ENCODE data around the gene CCDC12. TPM values are rescaled to one million over a fixed set of nuclear protein-coding genes. Genes with fewer than 3 reads are reported as not detected.

CCDC12 gene
- total and polyA plus RNA-seq, 2 of the 13 experiments (the other 11 are each of a cell fraction or from before 2014, with no cell fraction given), result 30.1 to 49.5 TPM

DNA sequence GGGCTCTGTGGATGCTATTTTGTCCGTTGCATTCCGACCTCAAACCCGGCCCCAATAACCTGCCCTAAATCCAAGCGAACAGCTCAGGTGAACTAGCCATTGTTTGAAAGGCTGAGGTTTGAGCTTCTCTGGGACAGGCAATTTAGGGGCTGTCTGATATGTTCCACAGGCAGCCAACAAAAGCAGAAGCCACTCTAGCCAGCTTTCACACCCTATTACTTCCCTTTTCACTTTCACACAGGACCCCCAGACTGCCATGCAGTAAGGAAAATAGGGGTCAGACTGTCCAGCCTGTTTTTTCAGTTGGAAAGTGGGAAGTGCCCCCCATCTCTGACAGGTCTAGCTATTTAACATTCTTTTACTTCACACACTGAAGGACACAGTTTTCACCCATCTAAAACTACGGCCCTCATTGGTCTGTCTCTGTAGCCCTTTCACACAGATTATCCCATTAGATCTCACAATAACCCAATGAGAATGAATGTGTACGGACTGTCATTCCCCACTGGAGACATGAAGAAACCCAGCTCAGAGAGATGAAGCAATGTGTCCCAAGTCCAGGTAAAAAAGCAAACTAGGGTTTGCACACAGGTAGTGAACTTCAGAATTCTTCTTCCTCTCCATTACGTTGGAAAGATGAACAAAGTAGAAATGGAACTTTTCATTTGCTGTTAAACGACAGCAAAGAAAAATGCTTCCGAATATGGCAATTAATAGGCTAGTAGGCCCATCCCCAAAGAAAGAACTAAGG lies 1.9 kb downstream of the CCDC12 start (continued):
- TF ChIP-seq, protein P1, sequence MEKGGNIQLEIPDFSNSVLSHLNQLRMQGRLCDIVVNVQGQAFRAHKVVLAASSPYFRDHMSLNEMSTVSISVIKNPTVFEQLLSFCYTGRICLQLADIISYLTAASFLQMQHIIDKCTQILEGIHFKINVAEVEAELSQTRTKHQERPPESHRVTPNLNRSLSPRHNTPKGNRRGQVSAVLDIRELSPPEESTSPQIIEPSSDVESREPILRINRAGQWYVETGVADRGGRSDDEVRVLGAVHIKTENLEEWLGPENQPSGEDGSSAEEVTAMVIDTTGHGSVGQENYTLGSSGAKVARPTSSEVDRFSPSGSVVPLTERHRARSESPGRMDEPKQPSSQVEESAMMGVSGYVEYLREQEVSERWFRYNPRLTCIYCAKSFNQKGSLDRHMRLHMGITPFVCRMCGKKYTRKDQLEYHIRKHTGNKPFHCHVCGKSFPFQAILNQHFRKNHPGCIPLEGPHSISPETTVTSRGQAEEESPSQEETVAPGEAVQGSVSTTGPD (CRISPR knock-in tag; IDR thresholded peaks at IDR 0.05), result no peak
- TF ChIP-seq, protein P2, sequence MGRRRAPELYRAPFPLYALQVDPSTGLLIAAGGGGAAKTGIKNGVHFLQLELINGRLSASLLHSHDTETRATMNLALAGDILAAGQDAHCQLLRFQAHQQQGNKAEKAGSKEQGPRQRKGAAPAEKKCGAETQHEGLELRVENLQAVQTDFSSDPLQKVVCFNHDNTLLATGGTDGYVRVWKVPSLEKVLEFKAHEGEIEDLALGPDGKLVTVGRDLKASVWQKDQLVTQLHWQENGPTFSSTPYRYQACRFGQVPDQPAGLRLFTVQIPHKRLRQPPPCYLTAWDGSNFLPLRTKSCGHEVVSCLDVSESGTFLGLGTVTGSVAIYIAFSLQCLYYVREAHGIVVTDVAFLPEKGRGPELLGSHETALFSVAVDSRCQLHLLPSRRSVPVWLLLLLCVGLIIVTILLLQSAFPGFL (CRISPR knock-in tag; IDR thresholded peaks at IDR 0.05), result no peak
- TF ChIP-seq MED1 (CRISPR knock-in tag; IDR thresholded peaks at IDR 0.05) (peak; percentile 38; the same call in 1 of the 2 replicates), ZNF589 (CRISPR knock-in tag; conservative IDR thresholded peaks at IDR 0.05) (no peak), ZMYM2 (CRISPR knock-in tag; IDR thresholded peaks at IDR 0.05) (no peak), HNF4G (IDR thresholded peaks at IDR 0.05; ENCODE audit: borderline replicate concordance, low read depth, low read length) (peak; percentile 71; the same call in 1 of the 2 replicates), HNF4G (CRISPR knock-in tag; IDR thresholded peaks at IDR 0.05; ENCODE audit: borderline replicate concordance, low read depth) (no peak), HIVEP1 (CRISPR knock-in tag; IDR thresholded peaks at IDR 0.05) (no peak), ARNT2 (CRISPR knock-in tag; IDR thresholded peaks at IDR 0.05; ENCODE audit: low read depth) (no peak), ZNF235 (CRISPR knock-in tag; IDR thresholded peaks at IDR 0.05; ENCODE audit: borderline replicate concordance) (no peak), ISL2 (CRISPR knock-in tag; IDR thresholded peaks at IDR 0.05) (no peak), SAP130 (CRISPR knock-in tag; IDR thresholded peaks at IDR 0.05; ENCODE audit: low read depth) (peak; percentile 69), ZNF629 (CRISPR knock-in tag; conservative IDR thresholded peaks at IDR 0.05) (peak; percentile 59), AGO2 (optimal IDR thresholded peaks at IDR 0.05; ENCODE audit: low read depth, low read length) (no peak), PRPF4 (IDR thresholded peaks at IDR 0.05; ENCODE audit: low read depth, low read length, poor library complexity, severe bottlenecking) (no peak), SOX5 (CRISPR knock-in tag; IDR thresholded peaks at IDR 0.05; ENCODE audit: borderline replicate concordance) (no peak)
- TF ChIP-seq, protein P3, sequence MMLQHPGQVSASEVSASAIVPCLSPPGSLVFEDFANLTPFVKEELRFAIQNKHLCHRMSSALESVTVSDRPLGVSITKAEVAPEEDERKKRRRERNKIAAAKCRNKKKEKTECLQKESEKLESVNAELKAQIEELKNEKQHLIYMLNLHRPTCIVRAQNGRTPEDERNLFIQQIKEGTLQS (CRISPR knock-in tag; IDR thresholded peaks at IDR 0.05), result no peak
- TF ChIP-seq, protein P4, sequence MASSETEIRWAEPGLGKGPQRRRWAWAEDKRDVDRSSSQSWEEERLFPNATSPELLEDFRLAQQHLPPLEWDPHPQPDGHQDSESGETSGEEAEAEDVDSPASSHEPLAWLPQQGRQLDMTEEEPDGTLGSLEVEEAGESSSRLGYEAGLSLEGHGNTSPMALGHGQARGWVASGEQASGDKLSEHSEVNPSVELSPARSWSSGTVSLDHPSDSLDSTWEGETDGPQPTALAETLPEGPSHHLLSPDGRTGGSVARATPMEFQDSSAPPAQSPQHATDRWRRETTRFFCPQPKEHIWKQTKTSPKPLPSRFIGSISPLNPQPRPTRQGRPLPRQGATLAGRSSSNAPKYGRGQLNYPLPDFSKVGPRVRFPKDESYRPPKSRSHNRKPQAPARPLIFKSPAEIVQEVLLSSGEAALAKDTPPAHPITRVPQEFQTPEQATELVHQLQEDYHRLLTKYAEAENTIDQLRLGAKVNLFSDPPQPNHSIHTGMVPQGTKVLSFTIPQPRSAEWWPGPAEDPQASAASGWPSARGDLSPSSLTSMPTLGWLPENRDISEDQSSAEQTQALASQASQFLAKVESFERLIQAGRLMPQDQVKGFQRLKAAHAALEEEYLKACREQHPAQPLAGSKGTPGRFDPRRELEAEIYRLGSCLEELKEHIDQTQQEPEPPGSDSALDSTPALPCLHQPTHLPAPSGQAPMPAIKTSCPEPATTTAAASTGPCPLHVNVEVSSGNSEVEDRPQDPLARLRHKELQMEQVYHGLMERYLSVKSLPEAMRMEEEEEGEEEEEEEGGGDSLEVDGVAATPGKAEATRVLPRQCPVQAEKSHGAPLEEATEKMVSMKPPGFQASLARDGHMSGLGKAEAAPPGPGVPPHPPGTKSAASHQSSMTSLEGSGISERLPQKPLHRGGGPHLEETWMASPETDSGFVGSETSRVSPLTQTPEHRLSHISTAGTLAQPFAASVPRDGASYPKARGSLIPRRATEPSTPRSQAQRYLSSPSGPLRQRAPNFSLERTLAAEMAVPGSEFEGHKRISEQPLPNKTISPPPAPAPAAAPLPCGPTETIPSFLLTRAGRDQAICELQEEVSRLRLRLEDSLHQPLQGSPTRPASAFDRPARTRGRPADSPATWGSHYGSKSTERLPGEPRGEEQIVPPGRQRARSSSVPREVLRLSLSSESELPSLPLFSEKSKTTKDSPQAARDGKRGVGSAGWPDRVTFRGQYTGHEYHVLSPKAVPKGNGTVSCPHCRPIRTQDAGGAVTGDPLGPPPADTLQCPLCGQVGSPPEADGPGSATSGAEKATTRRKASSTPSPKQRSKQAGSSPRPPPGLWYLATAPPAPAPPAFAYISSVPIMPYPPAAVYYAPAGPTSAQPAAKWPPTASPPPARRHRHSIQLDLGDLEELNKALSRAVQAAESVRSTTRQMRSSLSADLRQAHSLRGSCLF (CRISPR knock-in tag; IDR thresholded peaks at IDR 0.05; ENCODE audit: borderline replicate concordance), result no peak
- TF ChIP-seq, protein P5, sequence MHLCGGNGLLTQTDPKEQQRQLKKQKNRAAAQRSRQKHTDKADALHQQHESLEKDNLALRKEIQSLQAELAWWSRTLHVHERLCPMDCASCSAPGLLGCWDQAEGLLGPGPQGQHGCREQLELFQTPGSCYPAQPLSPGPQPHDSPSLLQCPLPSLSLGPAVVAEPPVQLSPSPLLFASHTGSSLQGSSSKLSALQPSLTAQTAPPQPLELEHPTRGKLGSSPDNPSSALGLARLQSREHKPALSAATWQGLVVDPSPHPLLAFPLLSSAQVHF (CRISPR knock-in tag; IDR thresholded peaks at IDR 0.05), result no peak
- TF ChIP-seq, protein P6, sequence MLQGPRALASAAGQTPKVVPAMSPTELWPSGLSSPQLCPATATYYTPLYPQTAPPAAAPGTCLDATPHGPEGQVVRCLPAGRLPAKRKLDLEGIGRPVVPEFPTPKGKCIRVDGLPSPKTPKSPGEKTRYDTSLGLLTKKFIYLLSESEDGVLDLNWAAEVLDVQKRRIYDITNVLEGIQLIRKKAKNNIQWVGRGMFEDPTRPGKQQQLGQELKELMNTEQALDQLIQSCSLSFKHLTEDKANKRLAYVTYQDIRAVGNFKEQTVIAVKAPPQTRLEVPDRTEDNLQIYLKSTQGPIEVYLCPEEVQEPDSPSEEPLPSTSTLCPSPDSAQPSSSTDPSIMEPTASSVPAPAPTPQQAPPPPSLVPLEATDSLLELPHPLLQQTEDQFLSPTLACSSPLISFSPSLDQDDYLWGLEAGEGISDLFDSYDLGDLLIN (CRISPR knock-in tag; IDR thresholded peaks at IDR 0.05; ENCODE audit: borderline replicate concordance), result no peak
